K562 (cell line): ENCODE measurements around the gene DEGS1. TPM values are rescaled to one million over a fixed set of nuclear protein-coding genes. Genes with fewer than 3 reads are reported as not detected.

Experiments used
- ATF1 ChIP-seq, 2 experiments: fragments of 450-650 bp in 1 of 2; IDR thresholded peaks; 2 replicates each; pipeline ENCODE4 v1.6.1; 2016; ENCODE audit warnings: missing compliant biosample characterization in 1 of 2, missing genetic modification characterization in 1 of 2
- BCOR ChIP-seq: fragments of 450-650 bp; IDR thresholded peaks from 2 replicates; pipeline ENCODE4 v1.6.1; 2016
- CXXC5 ChIP-seq: fragments of 250-450 bp; sonication (Bioruptor Pico); IDR thresholded peaks from 2 replicates; pipeline ENCODE4 v1.8.0; 2022; ENCODE audit warnings: inconsistent platforms, mild to moderate bottlenecking, moderate library complexity
- EHMT2 ChIP-seq: fragments of 450-650 bp; IDR thresholded peaks from 2 replicates; pipeline ENCODE4 v1.6.1; 2018; ENCODE audit warnings: antibody characterized with exemption
- FOSL1 ChIP-seq: fragments of 200-800 bp; sonication (Bioruptor generic); conservative IDR thresholded peaks from 2 replicates; pipeline ENCODE4 v1.6.1; 2016; ENCODE audit warnings: missing genetic modification characterization, missing compliant biosample characterization
- FOXA3 ChIP-seq, 2 experiments: fragments of 450-650 bp in 1 of 2; sonication (generic) in 1 of 2; formaldehyde crosslinking; IDR thresholded peaks in 1 of 2; conservative IDR thresholded peaks in 1 of 2; 2 replicates each; pipeline versions ENCODE4 v1.4.0 to v1.8.0; 2020 to 2022; ENCODE audit warnings: mild to moderate bottlenecking in 2 of 2, missing genetic modification reagents in 1 of 2
- FOXK2 ChIP-seq, 2 experiments: fragments of 450-650 bp; IDR thresholded peaks in 1 of 2; conservative IDR thresholded peaks in 1 of 2; 2 replicates each; pipeline ENCODE4 v1.6.1; 2016; ENCODE audit warnings: low read depth in 2 of 2, mild to moderate bottlenecking in 1 of 2
- PHF20 ChIP-seq: fragments of 450-650 bp; IDR thresholded peaks from 2 replicates; pipeline ENCODE4 v1.6.1; 2018; ENCODE audit not compliant: partially characterized antibody
- TAF1 ChIP-seq: IDR thresholded peaks from 2 replicates; pipeline ENCODE4 v1.6.1; 2011; ENCODE audit warnings: mild to moderate bottlenecking, low read length, moderate library complexity; ENCODE audit not compliant: insufficient read depth, control insufficient read depth, severe bottlenecking; ENCODE audit errors: extremely low read depth
- TCF7 ChIP-seq: sonication (generic); IDR thresholded peaks from 2 replicates; pipeline ENCODE4 v1.6.1; 2016; ENCODE audit warnings: antibody characterized with exemption, borderline replicate concordance
- YY1 ChIP-seq, 3 experiments: IDR thresholded peaks; 2 replicates each; pipeline ENCODE4 v1.6.1; 2011; ENCODE audit warnings: low read length in 2 of 3, mild to moderate bottlenecking in 2 of 3, moderate library complexity in 2 of 3, borderline replicate concordance in 1 of 3, control low read depth in 1 of 3, low read depth in 1 of 3; ENCODE audit not compliant: insufficient read depth in 3 of 3, insufficient replicate concordance in 2 of 3, control insufficient read depth in 1 of 3, insufficient read length in 1 of 3; ENCODE audit errors: extremely low read depth in 1 of 3
- ZNF263 ChIP-seq: sonication (generic); formaldehyde crosslinking; IDR thresholded peaks from 2 replicates; pipeline ENCODE4 v1.8.0; 2022; ENCODE audit warnings: mild to moderate bottlenecking, missing genetic modification reagents, borderline replicate concordance
- polyA plus RNA-seq, 8 experiments: library from polyadenylated mRNA; depleted of rRNA in 4 of 8; stranded (reverse) in 5 of 8; unstranded in 3 of 8; fragments of >200 nt; fragmentation: Nextera tagmentation in 2 of 8; fragmentation: Illumina TruSeq in 1 of 8; extraction: Ambion mirVana in 2 of 8; extraction: Trizol in 1 of 8; gene quantifications; 2 replicates each; pipeline versions ENCODE4 v1.2.1 to v1.2.3, GENCODE V29; 2011 to 2014; ENCODE audit warnings: inconsistent platforms in 1 of 8, missing spikeins in 1 of 8
- total RNA-seq, 7 experiments: library from RNA; depleted of rRNA in 6 of 7; stranded (reverse); fragments of >200 nt in 6 of 7; fragmentation: Illumina TruSeq in 2 of 7; extraction: Trizol in 2 of 7; gene quantifications; 2 replicates each; pipeline versions ENCODE4 v1.2.1 to v1.2.3, GENCODE V29; 2011 to 2021; ENCODE audit warnings: low replicate concordance in 1 of 7
- TF ChIP-seq, protein P1 (sequence below): fragments of 250-450 bp; sonication (Bioruptor Pico); IDR thresholded peaks from 2 replicates; pipeline ENCODE4 v1.4.0; 2020; ENCODE audit warnings: mild to moderate bottlenecking
- TF ChIP-seq, protein P2 (sequence below): sonication (generic); formaldehyde crosslinking; IDR thresholded peaks from 2 replicates; pipeline ENCODE4 v1.8.0; 2022; ENCODE audit warnings: mild to moderate bottlenecking, missing genetic modification reagents
- TF ChIP-seq, protein P3 (sequence below): fragments of 450-650 bp; IDR thresholded peaks from 2 replicates; pipeline ENCODE4 v1.6.1; 2017; ENCODE audit warnings: antibody characterized with exemption, mild to moderate bottlenecking
- TF ChIP-seq, protein P4 (sequence below): fragments of 450-650 bp; formaldehyde crosslinking; IDR thresholded peaks from 2 replicates; pipeline ENCODE4 v1.4.0; 2020; ENCODE audit warnings: mild to moderate bottlenecking, moderate library complexity

DEGS1 gene
- total and polyA plus RNA-seq, 9 of the 15 experiments (the other 6 are each of a cell fraction or from before 2014, with no cell fraction given): 12.3 to 95.0 (median 38.8) TPM

DNA sequence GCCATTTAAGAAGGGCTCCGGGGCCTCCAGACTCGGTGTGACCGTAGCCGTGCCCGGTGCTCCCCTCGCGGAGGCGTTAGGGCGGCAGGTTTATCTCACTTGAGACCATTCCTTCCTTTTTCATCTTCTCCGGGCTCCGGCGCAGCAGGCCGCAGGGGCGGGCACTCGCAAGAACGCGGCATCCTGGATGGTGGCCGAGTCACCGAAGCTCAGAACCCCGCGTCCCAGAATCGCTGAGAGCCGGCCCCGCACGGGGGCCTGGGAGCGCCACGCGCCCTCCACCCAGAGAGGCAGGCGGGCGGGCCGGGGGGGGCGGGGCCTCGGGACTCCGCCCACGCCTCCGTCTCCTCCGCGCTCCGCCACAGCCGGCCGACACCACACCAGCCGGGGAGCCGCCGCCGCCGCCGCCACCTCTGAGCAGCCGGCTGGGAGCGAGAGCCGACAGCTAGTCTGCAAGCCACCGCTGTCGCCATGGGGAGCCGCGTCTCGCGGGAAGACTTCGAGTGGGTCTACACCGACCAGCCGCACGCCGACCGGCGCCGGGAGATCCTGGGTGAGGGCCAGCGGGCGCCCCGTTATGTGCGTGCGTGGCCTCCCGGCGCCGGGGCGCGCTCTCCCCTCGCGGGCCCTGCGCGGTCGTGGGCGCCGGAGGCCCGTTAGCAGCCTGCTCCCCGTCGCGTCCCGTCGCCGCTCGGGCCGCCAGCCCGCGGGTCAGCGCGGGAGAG is at the start of gene DEGS1 (continued):
- peak; percentile 73 for TF ChIP-seq PHF20
- TF ChIP-seq ATF1 (CRISPR knock-in tag; IDR thresholded peaks at IDR 0.05): peak; percentile 34; the same call in 1 of the 2 replicates
- peak; percentile 56 for TF ChIP-seq ATF1 (tag; IDR thresholded peaks at IDR 0.05)
- no peak for TF ChIP-seq FOXK2 (conservative IDR thresholded peaks at IDR 0.05 in 1 of 2, IDR thresholded peaks at IDR 0.05 in 1 of 2; ENCODE audit: low read depth in 2 of 2)
- TF ChIP-seq, protein P1, sequence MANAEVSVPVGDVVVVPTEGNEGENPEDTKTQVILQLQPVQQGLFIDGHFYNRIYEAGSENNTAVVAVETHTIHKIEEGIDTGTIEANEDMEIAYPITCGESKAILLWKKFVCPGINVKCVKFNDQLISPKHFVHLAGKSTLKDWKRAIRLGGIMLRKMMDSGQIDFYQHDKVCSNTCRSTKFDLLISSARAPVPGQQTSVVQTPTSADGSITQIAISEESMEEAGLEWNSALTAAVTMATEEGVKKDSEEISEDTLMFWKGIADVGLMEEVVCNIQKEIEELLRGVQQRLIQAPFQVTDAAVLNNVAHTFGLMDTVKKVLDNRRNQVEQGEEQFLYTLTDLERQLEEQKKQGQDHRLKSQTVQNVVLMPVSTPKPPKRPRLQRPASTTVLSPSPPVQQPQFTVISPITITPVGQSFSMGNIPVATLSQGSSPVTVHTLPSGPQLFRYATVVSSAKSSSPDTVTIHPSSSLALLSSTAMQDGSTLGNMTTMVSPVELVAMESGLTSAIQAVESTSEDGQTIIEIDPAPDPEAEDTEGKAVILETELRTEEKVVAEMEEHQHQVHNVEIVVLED: peak; percentile 50
- TF ChIP-seq TAF1: peak; percentile 92
- TF ChIP-seq, protein P2, sequence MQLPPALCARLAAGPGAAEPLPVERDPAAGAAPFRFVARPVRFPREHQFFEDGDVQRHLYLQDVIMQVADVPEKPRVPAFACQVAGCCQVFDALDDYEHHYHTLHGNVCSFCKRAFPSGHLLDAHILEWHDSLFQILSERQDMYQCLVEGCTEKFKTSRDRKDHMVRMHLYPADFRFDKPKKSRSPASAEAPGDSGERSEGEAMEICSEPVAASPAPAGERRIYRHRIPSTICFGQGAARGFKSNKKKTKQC (CRISPR knock-in tag): 0 out of 2 replicates have a peak, but pooled peaks have one; percentile 55
- TF ChIP-seq EHMT2: no peak
- TF ChIP-seq FOXA3 (CRISPR knock-in tag; conservative IDR thresholded peaks at IDR 0.05 in 1 of 2, IDR thresholded peaks at IDR 0.05 in 1 of 2): peak in 1 of 2 experiments; percentile 55; a peak in 1 of 4 replicates
- TF ChIP-seq FOSL1 (tag): peak; percentile 50
- peak in 1 of 3 experiments; percentile 13 for TF ChIP-seq YY1 (IDR thresholded peaks at IDR 0.05; ENCODE audit: borderline replicate concordance in 1 of 3, control insufficient read depth in 1 of 3, extremely low read depth in 1 of 3, insufficient read depth in 3 of 3, insufficient read length in 1 of 3, insufficient replicate concordance in 2 of 3, low read depth in 1 of 3, low read length in 2 of 3)
- TF ChIP-seq BCOR: no peak
- peak; percentile 23; the same call in 1 of the 2 replicates for TF ChIP-seq TCF7
- peak; percentile 73 for TF ChIP-seq ZNF263
- peak; percentile 91 for TF ChIP-seq CXXC5 (CRISPR knock-in tag)
- TF ChIP-seq, protein P3, sequence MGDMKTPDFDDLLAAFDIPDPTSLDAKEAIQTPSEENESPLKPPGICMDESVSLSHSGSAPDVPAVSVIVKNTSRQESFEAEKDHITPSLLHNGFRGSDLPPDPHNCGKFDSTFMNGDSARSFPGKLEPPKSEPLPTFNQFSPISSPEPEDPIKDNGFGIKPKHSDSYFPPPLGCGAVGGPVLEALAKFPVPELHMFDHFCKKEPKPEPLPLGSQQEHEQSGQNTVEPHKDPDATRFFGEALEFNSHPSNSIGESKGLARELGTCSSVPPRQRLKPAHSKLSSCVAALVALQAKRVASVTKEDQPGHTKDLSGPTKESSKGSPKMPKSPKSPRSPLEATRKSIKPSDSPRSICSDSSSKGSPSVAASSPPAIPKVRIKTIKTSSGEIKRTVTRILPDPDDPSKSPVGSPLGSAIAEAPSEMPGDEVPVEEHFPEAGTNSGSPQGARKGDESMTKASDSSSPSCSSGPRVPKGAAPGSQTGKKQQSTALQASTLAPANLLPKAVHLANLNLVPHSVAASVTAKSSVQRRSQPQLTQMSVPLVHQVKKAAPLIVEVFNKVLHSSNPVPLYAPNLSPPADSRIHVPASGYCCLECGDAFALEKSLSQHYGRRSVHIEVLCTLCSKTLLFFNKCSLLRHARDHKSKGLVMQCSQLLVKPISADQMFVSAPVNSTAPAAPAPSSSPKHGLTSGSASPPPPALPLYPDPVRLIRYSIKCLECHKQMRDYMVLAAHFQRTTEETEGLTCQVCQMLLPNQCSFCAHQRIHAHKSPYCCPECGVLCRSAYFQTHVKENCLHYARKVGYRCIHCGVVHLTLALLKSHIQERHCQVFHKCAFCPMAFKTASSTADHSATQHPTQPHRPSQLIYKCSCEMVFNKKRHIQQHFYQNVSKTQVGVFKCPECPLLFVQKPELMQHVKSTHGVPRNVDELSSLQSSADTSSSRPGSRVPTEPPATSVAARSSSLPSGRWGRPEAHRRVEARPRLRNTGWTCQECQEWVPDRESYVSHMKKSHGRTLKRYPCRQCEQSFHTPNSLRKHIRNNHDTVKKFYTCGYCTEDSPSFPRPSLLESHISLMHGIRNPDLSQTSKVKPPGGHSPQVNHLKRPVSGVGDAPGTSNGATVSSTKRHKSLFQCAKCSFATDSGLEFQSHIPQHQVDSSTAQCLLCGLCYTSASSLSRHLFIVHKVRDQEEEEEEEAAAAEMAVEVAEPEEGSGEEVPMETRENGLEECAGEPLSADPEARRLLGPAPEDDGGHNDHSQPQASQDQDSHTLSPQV: no peak; the same call in 1 of the 2 replicates
- TF ChIP-seq, protein P4, sequence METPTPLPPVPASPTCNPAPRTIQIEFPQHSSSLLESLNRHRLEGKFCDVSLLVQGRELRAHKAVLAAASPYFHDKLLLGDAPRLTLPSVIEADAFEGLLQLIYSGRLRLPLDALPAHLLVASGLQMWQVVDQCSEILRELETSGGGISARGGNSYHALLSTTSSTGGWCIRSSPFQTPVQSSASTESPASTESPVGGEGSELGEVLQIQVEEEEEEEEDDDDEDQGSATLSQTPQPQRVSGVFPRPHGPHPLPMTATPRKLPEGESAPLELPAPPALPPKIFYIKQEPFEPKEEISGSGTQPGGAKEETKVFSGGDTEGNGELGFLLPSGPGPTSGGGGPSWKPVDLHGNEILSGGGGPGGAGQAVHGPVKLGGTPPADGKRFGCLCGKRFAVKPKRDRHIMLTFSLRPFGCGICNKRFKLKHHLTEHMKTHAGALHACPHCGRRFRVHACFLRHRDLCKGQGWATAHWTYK (CRISPR knock-in tag): peak; percentile 81
